B cell (primary cell): ENCODE data around the gene GPR15. TPM values are rescaled to one million over a fixed set of nuclear protein-coding genes. Genes with fewer than 3 reads are reported as not detected.

Experiments used
- ATAC-seq: fragments of 200-7000 bp; cut with Tn5 transposase; one replicate; pipeline ENCODE4 v1.10.0; 2021; ENCODE audit warnings: low read depth, mild to moderate bottlenecking, moderate number of reproducible peaks, moderate library complexity
- CTCF ChIA-PET: fragments of 350-600 bp; sonication (Branson Sonifier 250); formaldehyde crosslinking; loops from one replicate; lab custom pipeline; 2021; ENCODE audit warnings: antibody characterized with exemption, inconsistent platforms; lab: Charles Lee
- POLR2A ChIA-PET: fragments of 350-600 bp; sonication (Branson Sonifier 250); formaldehyde crosslinking; loops from one replicate; lab custom pipeline; 2021; ENCODE audit warnings: antibody characterized with exemption; lab: Charles Lee
- DNase-seq: peaks from one replicate; pipeline ENCODE4 v3.0.0; 2013
- H2AFZ ChIP-seq: 2 replicates; pipeline ENCODE4 v1.6.1; 2012; ENCODE audit warnings: mild to moderate bottlenecking, low read depth, low read length; ENCODE audit not compliant: insufficient read depth, poor library complexity, severe bottlenecking
- H3K27ac ChIP-seq, 2 donors: 1 replicate in 1 of 2; 2 replicates in 1 of 2; pipeline ENCODE4 v1.5.1; 2012 to 2013; ENCODE audit warnings: low read length in 2 of 2, mild to moderate bottlenecking in 2 of 2, moderate library complexity in 1 of 2
- H3K27me3 ChIP-seq, 4 experiments: fragments of 200-600 bp in 1 of 4; sonication (generic) in 1 of 4; replicated peaks in 1 of 4; 1 replicate in 2 of 4; 2 replicates in 2 of 4; pipeline versions ENCODE4 v1.6.1 to v1.7.0; 2013 to 2016; ENCODE audit warnings: low read length in 3 of 4, mild to moderate bottlenecking in 2 of 4, mixed read lengths in 1 of 4, moderate library complexity in 1 of 4; ENCODE audit not compliant: insufficient read depth in 4 of 4, control insufficient read depth in 3 of 4; ENCODE audit errors: control extremely low read depth in 1 of 4
- H3K36me3 ChIP-seq, 2 experiments: replicated peaks in 1 of 2; 1 replicate in 1 of 2; 2 replicates in 1 of 2; pipeline versions ENCODE4 v1.6.1 to v1.7.1; 2013; ENCODE audit warnings: low read length in 1 of 2; ENCODE audit not compliant: insufficient read depth in 2 of 2, control insufficient read depth in 1 of 2; ENCODE audit errors: control extremely low read depth in 1 of 2, extremely low read depth in 1 of 2
- H3K4me1 ChIP-seq, 2 donors: fragments of 200-600 bp in 1 of 2; sonication (generic) in 1 of 2; 1 replicate in 1 of 2; 2 replicates in 1 of 2; pipeline versions ENCODE4 v1.5.1 to v1.6.1; 2013 to 2017; ENCODE audit warnings: low read length in 2 of 2; ENCODE audit not compliant: control insufficient read depth in 2 of 2, insufficient read depth in 2 of 2
- H3K4me2 ChIP-seq: replicated peaks from 2 replicates; pipeline ENCODE3; 2012; ENCODE audit warnings: mild to moderate bottlenecking, low read depth, low read length; ENCODE audit not compliant: poor library complexity, severe bottlenecking
- H3K4me3 ChIP-seq, 5 experiments: fragments of 200-600 bp in 1 of 5; sonication (generic) in 1 of 5; 1 replicate in 3 of 5; 2 replicates in 2 of 5; pipeline versions ENCODE4 v1.5.1 to v1.7.0; 2011 to 2016; ENCODE audit warnings: low read length in 4 of 5, mild to moderate bottlenecking in 4 of 5, low read depth in 2 of 5, control low read depth in 1 of 5, moderate library complexity in 1 of 5; ENCODE audit not compliant: insufficient read depth in 1 of 5; ENCODE audit errors: control extremely low read depth in 1 of 5, extremely low read depth in 1 of 5
- H3K79me2 ChIP-seq: fragments of 200-600 bp; sonication (generic); one replicate; pipeline ENCODE4 v1.6.0; 2016; ENCODE audit warnings: low read length; ENCODE audit not compliant: control insufficient read depth, insufficient read depth
- H3K9ac ChIP-seq: fragments of 200-600 bp; sonication (generic); 2 replicates; pipeline ENCODE4 v1.6.1; 2017; ENCODE audit warnings: mild to moderate bottlenecking, low read length, moderate library complexity
- H3K9me3 ChIP-seq, 3 donors: one replicate each; pipeline versions ENCODE4 v1.6.1 to v1.7.1; 2013; ENCODE audit warnings: low read length in 2 of 3; ENCODE audit not compliant: control insufficient read depth in 2 of 3, insufficient read depth in 1 of 3; ENCODE audit errors: control extremely low read depth in 1 of 3
- H4K20me1 ChIP-seq: 2 replicates; pipeline ENCODE4 v1.6.0; 2012; ENCODE audit warnings: mild to moderate bottlenecking, low read length; ENCODE audit not compliant: insufficient read depth, control insufficient read depth, poor library complexity, severe bottlenecking
- H3K27ac Mint-ChIP-seq: one replicate; pipeline ENCODE4 v1.8.0; 2021; ENCODE audit warnings: mixed read lengths
- H3K27me3 Mint-ChIP-seq: one replicate; pipeline ENCODE4 v1.8.0; 2021; ENCODE audit warnings: mixed read lengths
- H3K4me1 Mint-ChIP-seq: one replicate; pipeline ENCODE4 v1.8.0; 2021; ENCODE audit warnings: mixed read lengths
- H3K4me3 Mint-ChIP-seq: one replicate; pipeline ENCODE4 v1.8.0; 2021; ENCODE audit warnings: mixed read lengths
- H3K9me3 Mint-ChIP-seq: one replicate; pipeline ENCODE4 v1.8.0; 2022; ENCODE audit warnings: mixed read lengths; ENCODE audit not compliant: insufficient read depth
- EZH2 ChIP-seq: IDR thresholded peaks from 2 replicates; pipeline ENCODE4 v1.6.1; 2012; ENCODE audit warnings: borderline replicate concordance, low read depth, mild to moderate bottlenecking, moderate library complexity, low read length; ENCODE audit not compliant: insufficient read depth, poor library complexity, severe bottlenecking
- WGBS: methylation state at CpG from one replicate; pipeline ENCODE4 v1.1.5; 2013; ENCODE audit warnings: missing lambda C conversion rate; ENCODE audit not compliant: insufficient coverage; 5-methylcytosine and 5-hydroxymethylcytosine counted together
- intact Hi-C: fragments of 100-400 bp; cut with micrococcal nuclease; formaldehyde crosslinking; loops from one replicate; pipeline ENCODE4 v1.10.0; 2022
- polyA plus RNA-seq: library from polyadenylated mRNA; depleted of rRNA; stranded (reverse); fragments of >200 nt; gene quantifications from 2 replicates; pipeline ENCODE4 v1.2.3, GENCODE V29; 2012
- total RNA-seq, 2 donors: library from RNA; stranded (reverse); fragments of 120-200 nt in 1 of 2; gene quantifications; 1 replicate in 1 of 2; 2 replicates in 1 of 2; pipeline versions ENCODE4 v1.2.3 to v1.2.4, GENCODE V29; 2013 to 2022
- TF ChIP-seq, protein P1 (sequence below): fragments of 200-600 bp; IDR thresholded peaks from one replicate; pipeline ENCODE4 v1.8.0; 2022; ENCODE audit warnings: antibody characterized with exemption, mild to moderate bottlenecking

GPR15 gene
- total and polyA plus RNA-seq, 2 donors (not counting 1 experiment from before 2014, with no cell fraction given): 6.4 to 6.5 TPM

DNA sequence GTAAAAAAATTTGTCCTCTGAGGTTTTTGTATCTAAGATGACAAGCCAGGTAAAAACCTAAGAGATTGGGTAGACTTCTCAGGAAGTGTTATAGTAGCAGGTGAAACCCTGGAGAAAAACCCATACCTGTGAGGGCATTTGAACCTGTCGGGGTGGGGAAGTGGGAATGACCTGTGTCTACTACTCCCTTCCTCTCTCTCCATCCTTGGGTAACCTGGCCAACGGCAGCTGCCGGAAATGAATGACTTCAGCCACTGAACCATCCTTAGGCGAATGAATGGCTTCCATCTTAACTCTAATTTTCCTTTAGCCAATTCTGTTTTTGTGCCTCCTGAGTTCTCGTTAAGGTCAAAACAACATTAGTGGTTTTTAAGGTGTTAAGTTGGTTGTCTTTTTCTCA, 16.8 kb downstream of the GPR15 start:
- no peak for DNase-seq
- no peak overlapping the region for H3K27ac Mint-ChIP-seq
- no peak for ATAC-seq
- ChIA-PET CTCF (no interaction called here), POLR2A (no interaction called here)
- H3K4me2 ChIP-seq: no peak overlapping the region
- H3K9me3 ChIP-seq: no peaks in the 10 kb centered on the region
- no peaks in the 10 kb centered on the region for H3K27me3 Mint-ChIP-seq
- H3K9me3 Mint-ChIP-seq: no peaks in the 10 kb centered on the region
- H3K9ac ChIP-seq: no peak overlapping the region
- no CpG with 5 or more reads among the region's 5 CpGs for WGBS
- no peak for TF ChIP-seq EZH2
- TF ChIP-seq, protein P1, sequence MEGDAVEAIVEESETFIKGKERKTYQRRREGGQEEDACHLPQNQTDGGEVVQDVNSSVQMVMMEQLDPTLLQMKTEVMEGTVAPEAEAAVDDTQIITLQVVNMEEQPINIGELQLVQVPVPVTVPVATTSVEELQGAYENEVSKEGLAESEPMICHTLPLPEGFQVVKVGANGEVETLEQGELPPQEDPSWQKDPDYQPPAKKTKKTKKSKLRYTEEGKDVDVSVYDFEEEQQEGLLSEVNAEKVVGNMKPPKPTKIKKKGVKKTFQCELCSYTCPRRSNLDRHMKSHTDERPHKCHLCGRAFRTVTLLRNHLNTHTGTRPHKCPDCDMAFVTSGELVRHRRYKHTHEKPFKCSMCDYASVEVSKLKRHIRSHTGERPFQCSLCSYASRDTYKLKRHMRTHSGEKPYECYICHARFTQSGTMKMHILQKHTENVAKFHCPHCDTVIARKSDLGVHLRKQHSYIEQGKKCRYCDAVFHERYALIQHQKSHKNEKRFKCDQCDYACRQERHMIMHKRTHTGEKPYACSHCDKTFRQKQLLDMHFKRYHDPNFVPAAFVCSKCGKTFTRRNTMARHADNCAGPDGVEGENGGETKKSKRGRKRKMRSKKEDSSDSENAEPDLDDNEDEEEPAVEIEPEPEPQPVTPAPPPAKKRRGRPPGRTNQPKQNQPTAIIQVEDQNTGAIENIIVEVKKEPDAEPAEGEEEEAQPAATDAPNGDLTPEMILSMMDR: no peak
- peaks cover 14% of the 10 kb centered on the region for H3K4me1 Mint-ChIP-seq
- H3K27me3 ChIP-seq: no peaks in the 10 kb centered on the region
- H3K27ac ChIP-seq: no peak overlapping the region
- no peak overlapping the region for H2AFZ ChIP-seq
- H3K4me1 ChIP-seq: peaks cover 3 to 12% of the 10 kb centered on the region in 2 donors
- intact Hi-C loops: no loop called here
- H3K36me3 ChIP-seq: no peaks in the 10 kb centered on the region
- H3K79me2 ChIP-seq: no peaks in the 10 kb centered on the region
- H3K4me3 ChIP-seq: no peak overlapping the region
- no peaks in the 10 kb centered on the region for H4K20me1 ChIP-seq
- H3K4me3 Mint-ChIP-seq: no peak overlapping the region

DNA sequence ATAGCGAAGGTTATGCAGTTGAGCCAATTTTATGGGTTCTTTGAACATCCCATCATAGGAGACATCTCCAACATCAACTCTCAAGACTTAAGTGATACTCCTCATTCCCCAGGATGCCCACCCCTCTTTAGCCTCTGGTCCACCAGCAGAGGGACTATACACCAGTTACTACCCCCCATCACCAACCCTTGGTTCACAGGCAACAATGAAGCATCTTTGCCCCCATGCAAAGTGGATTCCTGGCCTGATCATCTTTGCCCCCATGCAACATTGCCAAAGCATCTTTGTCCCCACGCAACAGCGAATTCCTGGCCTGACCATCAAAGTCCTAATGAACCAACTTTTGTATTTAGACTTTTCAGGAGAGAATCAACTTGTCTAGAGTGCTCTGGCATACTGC, 19.1 kb downstream of the GPR15 start:
- 100% methylated on average over 2 of the region's 3 CpGs for WGBS
- no peak overlapping the region for H3K4me3 ChIP-seq
- no peak overlapping the region for H3K27ac Mint-ChIP-seq
- POLR2A ChIA-PET: no interaction called here
- no peak overlapping the region for H3K4me2 ChIP-seq
- no peaks in the 10 kb centered on the region for H3K79me2 ChIP-seq
- peaks cover 0 to 1% (median 0%) of the 10 kb centered on the region in 3 donors for H3K9me3 ChIP-seq
- no peak for TF ChIP-seq EZH2
- TF ChIP-seq, protein P1: no peak
- H3K4me3 Mint-ChIP-seq: no peak overlapping the region
- no peaks in the 10 kb centered on the region for H3K9me3 Mint-ChIP-seq
- H3K9ac ChIP-seq: no peak overlapping the region
- CTCF ChIA-PET: no interaction called here
- H3K4me1 Mint-ChIP-seq: peaks cover 25% of the 10 kb centered on the region
- H3K36me3 ChIP-seq: no peaks in the 10 kb centered on the region
- H3K27me3 ChIP-seq: no peaks in the 10 kb centered on the region
- H3K4me1 ChIP-seq: peaks cover 3 to 14% of the 10 kb centered on the region in 2 donors
- DNase-seq (no peak), ATAC-seq (no peak)
- no peak overlapping the region for H2AFZ ChIP-seq
- no peak overlapping the region for H3K27ac ChIP-seq
- intact Hi-C loops: no loop called here
- H3K27me3 Mint-ChIP-seq: peaks cover 5% of the 10 kb centered on the region
- H4K20me1 ChIP-seq: no peaks in the 10 kb centered on the region
